ENCODE data around the gene GOLGA6L22. TPM values are rescaled to one million over a fixed set of nuclear protein-coding genes. Genes with fewer than 3 reads are reported as not detected.

The GOLGA6L22 gene, protein sequence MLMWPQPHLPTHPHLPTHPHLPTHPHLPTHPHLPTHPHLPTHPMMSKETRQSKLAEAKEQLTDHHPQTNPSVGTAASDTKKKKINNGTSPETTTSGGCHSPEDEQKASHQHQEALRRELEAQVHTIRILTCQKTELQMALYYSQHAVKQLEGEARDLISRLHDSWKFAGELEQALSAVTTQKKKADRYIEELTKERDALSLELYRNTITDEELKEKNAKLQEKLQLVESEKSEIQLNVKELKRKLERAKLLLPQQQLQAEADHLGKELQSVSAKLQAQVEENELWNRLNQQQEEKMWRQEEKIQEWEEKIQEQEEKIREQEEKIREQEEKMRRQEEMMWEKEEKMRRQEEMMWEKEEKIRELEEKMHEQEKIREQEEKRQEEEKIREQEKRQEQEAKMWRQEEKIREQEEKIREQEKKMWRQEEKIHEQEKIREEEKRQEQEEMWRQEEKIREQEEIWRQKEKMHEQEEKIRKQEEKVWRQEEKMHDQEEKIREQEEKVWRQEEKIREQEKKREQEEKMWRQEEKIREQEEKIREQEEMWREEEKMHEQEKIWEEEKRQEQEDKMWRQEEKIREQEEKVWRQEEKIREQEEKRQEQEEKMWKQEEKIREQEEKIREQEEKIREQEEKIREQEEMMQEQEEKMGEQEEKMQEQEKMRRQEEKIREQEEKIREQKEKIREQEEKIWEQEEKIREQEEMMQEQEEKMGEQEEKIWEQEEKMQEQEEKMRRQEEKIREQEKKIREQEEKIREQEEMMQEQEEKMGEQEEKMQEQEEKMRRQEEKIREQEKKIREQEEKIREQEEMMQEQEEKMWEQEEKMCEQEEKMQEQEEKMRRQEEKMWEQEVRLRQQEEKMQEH
- not detected for total RNA-seq

DNA sequence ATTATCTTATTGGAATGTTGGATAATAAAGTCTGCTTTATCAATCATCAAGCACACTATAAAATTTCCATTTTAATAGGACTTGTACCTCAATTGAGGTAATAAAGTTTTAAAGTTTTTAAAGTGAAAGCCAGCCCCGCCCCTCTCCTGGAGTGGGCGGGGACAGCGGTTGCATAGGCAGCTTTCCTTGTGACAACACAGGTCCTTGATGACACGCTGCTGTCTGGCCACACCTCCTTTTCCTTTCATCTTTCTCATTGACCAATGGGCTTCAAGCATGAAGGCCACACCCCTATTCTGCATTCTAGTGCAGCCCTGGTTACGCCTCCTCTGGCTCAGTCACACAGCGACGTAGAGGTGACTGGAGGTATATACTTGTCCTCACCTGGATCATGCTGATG, at the start of gene GOLGA6L22:
TSS of gene GOLGA6L22 (plus strand) at position 301 of the 400 bp plus-strand sequence. CDS start at position 392, 91 bp downstream.

Small RNAs within 50 kb of the gene (small RNA-seq; reads per million reads assigned to genes)
- gene RN7SL545P (ENCODE audit: low replicate concordance) = not detected

Measured in metanephros (tissue), 2 donors.